Suprapubic skin (tissue), 3 donors: ENCODE data around the gene ZNF582.

Source experiments
- CTCF ChIP-seq, 2 donors: fragments of 200-600 bp in 1 of 2; fragments of 450-650 bp in 1 of 2; sonication (generic) in 1 of 2; IDR thresholded peaks; one replicate each; pipeline ENCODE4 v1.5.1; 2016 to 2019; ENCODE audit warnings: antibody characterized with exemption in 2 of 2, mild to moderate bottlenecking in 1 of 2, moderate library complexity in 1 of 2
- EP300 ChIP-seq: sonication (generic); formaldehyde crosslinking; IDR thresholded peaks from one replicate; pipeline ENCODE4 v1.6.1; 2017; ENCODE audit warnings: antibody characterized with exemption

DNA sequence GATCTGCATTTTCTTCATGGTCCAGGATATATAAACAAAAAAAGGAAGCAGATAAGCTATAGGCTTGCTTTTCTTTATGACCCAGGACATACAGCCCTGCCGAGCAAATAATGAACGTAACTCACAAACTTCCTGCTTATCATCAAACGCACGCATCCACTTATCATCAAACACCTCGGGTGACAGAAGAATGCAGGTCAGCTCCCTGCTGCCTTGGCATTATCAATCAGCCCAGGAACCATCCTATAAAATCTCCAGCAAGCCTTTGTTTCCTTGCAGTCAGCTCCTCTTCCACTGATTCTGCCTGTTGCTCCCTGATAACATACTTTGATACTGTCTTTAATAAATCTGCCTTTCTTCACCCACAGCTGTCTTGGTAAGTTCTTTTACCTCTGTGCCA, 5.5 kb upstream of the ZNF582 start:
- TF ChIP-seq CTCF (IDR thresholded peaks at IDR 0.05), result no peak
- TF ChIP-seq EP300, result no peak
